Spleen (tissue), 11 donors: ENCODE data around the gene ARHGEF28. TPM values are rescaled to one million over a fixed set of nuclear protein-coding genes. Genes with fewer than 3 reads are reported as not detected.

Source experiments
- DNase-seq: peaks from one replicate; pipeline ENCODE4 v3.0.0-alpha.2; 2020
- H3K27ac ChIP-seq, 8 donors: fragments of 200-600 bp; sonication (generic) in 7 of 8; 1 replicate in 4 of 8; 2 replicates in 4 of 8; pipeline versions ENCODE4 v1.5.0 to v1.8.0; 2016 to 2021; ENCODE audit warnings: inconsistent platforms in 4 of 8, mild to moderate bottlenecking in 4 of 8, moderate library complexity in 1 of 8
- H3K27me3 ChIP-seq, 7 donors: fragments of 200-600 bp; sonication (generic) in 6 of 7; replicated peaks in 1 of 7; 1 replicate in 4 of 7; 2 replicates in 3 of 7; pipeline versions ENCODE4 v1.5.0 to v1.8.0; 2016 to 2021; ENCODE audit warnings: inconsistent platforms in 3 of 7, mild to moderate bottlenecking in 1 of 7
- H3K36me3 ChIP-seq, 6 donors: fragments of 200-600 bp; sonication (generic) in 5 of 6; 1 replicate in 4 of 6; 2 replicates in 2 of 6; pipeline versions ENCODE4 v1.5.0 to v1.8.0; 2016 to 2021; ENCODE audit warnings: inconsistent platforms in 2 of 6
- H3K4me1 ChIP-seq, 6 donors: fragments of 200-600 bp; sonication (generic) in 5 of 6; 1 replicate in 3 of 6; 2 replicates in 3 of 6; pipeline versions ENCODE4 v1.5.0 to v1.8.0; 2016 to 2021; ENCODE audit warnings: inconsistent platforms in 3 of 6
- H3K4me3 ChIP-seq, 8 donors: fragments of 200-600 bp; sonication (generic) in 7 of 8; 1 replicate in 4 of 8; 2 replicates in 4 of 8; pipeline versions ENCODE4 v1.5.0 to v1.8.0; 2016 to 2021; ENCODE audit warnings: inconsistent platforms in 4 of 8, mild to moderate bottlenecking in 4 of 8, moderate library complexity in 2 of 8
- H3K9me3 ChIP-seq, 8 donors: fragments of 200-600 bp; sonication (generic) in 7 of 8; 1 replicate in 4 of 8; 2 replicates in 4 of 8; pipeline versions ENCODE4 v1.5.0 to v1.8.0; 2016 to 2021; ENCODE audit warnings: inconsistent platforms in 4 of 8
- CTCF ChIP-seq, 11 experiments: fragments of 200-600 bp in 7 of 11; fragments of 450-650 bp in 4 of 11; sonication (generic) in 4 of 11; IDR thresholded peaks in 8 of 11; conservative IDR thresholded peaks in 3 of 11; 1 replicate in 7 of 11; 2 replicates in 4 of 11; pipeline versions ENCODE4 v1.4.0 to v1.8.0; 2016 to 2021; ENCODE audit warnings: antibody characterized with exemption in 11 of 11, inconsistent platforms in 4 of 11, mild to moderate bottlenecking in 1 of 11
- POLR2A ChIP-seq, 3 donors: fragments of 450-650 bp; IDR thresholded peaks; one replicate each; pipeline ENCODE4 v1.5.1; 2017; ENCODE audit warnings: antibody characterized with exemption in 3 of 3, mild to moderate bottlenecking in 1 of 3
- POLR2AphosphoS5 ChIP-seq, 3 donors: sonication (generic); formaldehyde crosslinking; IDR thresholded peaks; one replicate each; pipeline ENCODE4 v1.5.1; 2017; ENCODE audit warnings: antibody characterized with exemption in 3 of 3
- WGBS, 5 donors: extraction: QIAGEN DNeasy Blood & Tissue Kit in 3 of 5; methylation state at CpG; one replicate each; pipeline versions ENCODE4 v1.1.5 to v1.1.7; 2013 to 2018; 5-methylcytosine and 5-hydroxymethylcytosine counted together
- intact Hi-C: fragments of 100-400 bp; cut with DNase I; formaldehyde crosslinking; loops from one replicate; pipeline ENCODE4 v1.15.0; 2023; ENCODE audit warnings: low total_unique reads
- polyA plus RNA-seq, 3 donors: library from polyadenylated mRNA; stranded (reverse); fragments of 200-250 nt; gene quantifications; one replicate each; pipeline ENCODE4 v1.2.1, GENCODE V29; 2013
- total RNA-seq, 7 donors: library from RNA; depleted of rRNA in 3 of 7; stranded (reverse); fragments of >200 nt in 3 of 7; fragmentation: NEBNext Ultra II Directional in 4 of 7; extraction: Animal tissue kit (Norgen Biotek cat#: 25700) in 4 of 7; gene quantifications; one replicate each; pipeline versions ENCODE4 v1.1.0 to v1.2.1, GENCODE V29; 2016 to 2021
- donor health status: healthy with polysubstance abuse.
- donor health status: DM: no; HTN: no; CAD: no; lungs with moderate emphysema.
- donor health status: DM: no; HTN: no; CAD: no.
- donor health status: Bipolar disorder and iron deficiency.
- donor health status: healthy.
- donor health status: DM: no; HTN: no; CAD: no.
- donor health status: DM: yes; HTN: yes; CAD: no.

Gene ARHGEF28
- total and polyA plus RNA-seq, 10 donors = 0.53 to 17.5 (median 8.8) TPM

GRCh38 chr5:73799401-73799972 lies 173.5 kb downstream of the ARHGEF28 start:
- H3K4me3 ChIP-seq = no peak overlapping the region
- 84 to 97% (median 91%) methylated on average over 3 of the region's 3 CpGs for WGBS, 5 donors
- DNase-seq = no peak
- intact Hi-C loops = no loop called here
- H3K36me3 ChIP-seq = no peaks in the 10 kb centered on the region
- H3K9me3 ChIP-seq = no peaks in the 10 kb centered on the region
- peaks cover 0 to 17% (median 7%) of the 10 kb centered on the region in 6 donors for H3K4me1 ChIP-seq
- TF ChIP-seq POLR2AphosphoS5 (IDR thresholded peaks at IDR 0.05) (no peak), CTCF (IDR thresholded peaks at IDR 0.05 in 8 of 11, conservative IDR thresholded peaks at IDR 0.05 in 3 of 11) (no peak), POLR2A (IDR thresholded peaks at IDR 0.05) (no peak)
- no peak overlapping the region for H3K27ac ChIP-seq
- H3K27me3 ChIP-seq = no peaks in the 10 kb centered on the region

GRCh38 chr5:73801686-73802085 lies 175.7 kb downstream of the ARHGEF28 start:
- intact Hi-C loops = no loop called here
- DNase-seq = no peak
- TF ChIP-seq CTCF (IDR thresholded peaks at IDR 0.05 in 8 of 11, conservative IDR thresholded peaks at IDR 0.05 in 3 of 11) (no peak), POLR2AphosphoS5 (IDR thresholded peaks at IDR 0.05) (no peak), POLR2A (IDR thresholded peaks at IDR 0.05) (no peak)
- Histone ChIP-seq H3K36me3 (no peaks in the 10 kb centered on the region), H3K27me3 (no peaks in the 10 kb centered on the region), H3K4me3 (no peak overlapping the region), H3K27ac (no peak overlapping the region), H3K4me1 (peaks cover 0 to 8% (median 1%) of the 10 kb centered on the region in 6 donors), H3K9me3 (no peaks in the 10 kb centered on the region)
- WGBS, 5 donors = 73 to 85% (median 77%) methylated on average over 2 of the region's 2 CpGs

- WGBS, 5 donors = 69 to 83% (median 76%) methylated on average over 3 of the region's 3 CpGs
- no peak for DNase-seq
- Histone ChIP-seq H3K4me3 (no peak overlapping the region), H3K27ac (no peak overlapping the region), H3K36me3 (no peaks in the 10 kb centered on the region), H3K27me3 (no peaks in the 10 kb centered on the region), H3K9me3 (no peaks in the 10 kb centered on the region), H3K4me1 (no peaks in the 10 kb centered on the region)
- TF ChIP-seq CTCF (IDR thresholded peaks at IDR 0.05 in 8 of 11, conservative IDR thresholded peaks at IDR 0.05 in 3 of 11) = no peak
- TF ChIP-seq POLR2A (IDR thresholded peaks at IDR 0.05) = no peak
- TF ChIP-seq POLR2AphosphoS5 (IDR thresholded peaks at IDR 0.05) = no peak
- intact Hi-C loops = no loop called here
Measured at GRCh38 chr5:73805449-73805848, 179.5 kb downstream of the ARHGEF28 start.

GRCh38 chr5:73808911-73809310 lies 182.9 kb downstream of the ARHGEF28 start:
- H3K9me3 ChIP-seq = no peaks in the 10 kb centered on the region
- no peaks in the 10 kb centered on the region for H3K36me3 ChIP-seq
- 88 to 96% (median 91%) methylated on average over 2 of the region's 2 CpGs for WGBS, 5 donors
- TF ChIP-seq POLR2A (IDR thresholded peaks at IDR 0.05) = no peak
- TF ChIP-seq CTCF (IDR thresholded peaks at IDR 0.05 in 8 of 11, conservative IDR thresholded peaks at IDR 0.05 in 3 of 11) = no peak
- no peak for TF ChIP-seq POLR2AphosphoS5 (IDR thresholded peaks at IDR 0.05)
- intact Hi-C loops = no loop called here
- no peak for DNase-seq
- no peak overlapping the region for H3K27ac ChIP-seq
- no peaks in the 10 kb centered on the region for H3K27me3 ChIP-seq
- H3K4me1 ChIP-seq = no peaks in the 10 kb centered on the region
- H3K4me3 ChIP-seq = no peak overlapping the region
